ENCODE results near the gene ALDH3A1.

Gene ALDH3A1

DNA sequence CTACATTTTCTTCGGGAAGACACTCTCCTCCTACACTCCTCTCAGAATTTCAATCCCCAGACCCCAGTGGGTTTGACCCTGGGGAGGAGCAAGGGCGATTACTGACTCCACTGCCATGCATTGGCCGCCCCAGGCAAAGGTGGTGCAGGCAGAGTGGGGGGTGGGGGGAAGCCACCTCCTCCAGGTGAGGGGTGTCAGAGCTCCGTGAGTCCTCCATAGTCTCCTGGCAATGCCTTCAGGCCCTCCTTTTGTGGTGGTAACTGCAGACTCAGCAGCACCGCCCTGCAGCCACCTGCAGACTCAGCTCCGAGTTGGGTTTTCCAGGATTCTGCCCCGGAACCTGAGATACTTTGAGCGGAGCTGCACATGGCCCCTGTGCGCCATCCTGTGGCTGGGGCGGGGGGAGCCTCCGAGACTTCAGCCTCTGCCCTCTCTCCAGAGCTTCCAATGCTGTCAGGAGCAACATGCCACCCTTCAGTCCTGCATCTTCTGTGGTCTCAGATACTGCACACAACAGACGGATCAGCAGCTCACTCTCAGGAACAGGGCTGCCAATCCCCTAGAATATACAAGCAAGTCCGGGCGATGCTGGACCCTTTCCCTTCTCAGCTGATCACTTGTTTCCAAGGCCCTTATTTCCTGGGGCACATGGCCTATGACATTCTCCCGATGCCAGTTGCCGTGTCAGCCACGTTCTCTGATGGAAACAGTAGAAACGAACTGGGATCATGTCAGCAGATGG, 29.3 kb downstream of the ALDH3A1 start:
- no peak for DNase-seq

DNA sequence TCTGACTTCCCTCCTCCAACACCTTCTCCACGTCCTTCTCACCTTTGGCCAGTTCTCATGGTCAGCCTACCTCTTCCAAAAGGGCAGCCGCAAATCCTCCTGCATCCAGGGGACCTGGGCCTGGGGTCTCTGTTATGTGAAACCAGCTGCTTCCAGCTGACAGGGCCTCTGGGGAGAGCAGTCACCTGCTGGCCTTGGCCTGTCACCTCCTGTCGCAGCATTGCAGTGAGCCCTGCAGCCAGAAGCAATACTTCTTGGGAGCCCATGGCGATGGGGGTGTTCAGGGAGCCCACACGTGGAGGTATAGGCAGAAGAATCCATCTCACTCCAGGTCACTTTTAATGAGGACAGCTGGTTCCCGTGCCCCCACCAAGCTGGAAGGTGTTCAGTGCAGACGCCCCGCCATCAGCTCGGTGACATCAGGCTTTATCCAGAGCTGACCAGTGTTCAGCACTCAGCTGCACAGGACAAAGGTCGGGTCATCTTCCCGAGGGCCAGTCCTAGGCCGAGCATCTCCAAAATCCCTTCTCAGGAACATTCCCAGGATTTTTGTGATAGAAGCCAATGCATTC, 30.0 kb downstream of the ALDH3A1 start:
- DNase-seq = no peak

DNA sequence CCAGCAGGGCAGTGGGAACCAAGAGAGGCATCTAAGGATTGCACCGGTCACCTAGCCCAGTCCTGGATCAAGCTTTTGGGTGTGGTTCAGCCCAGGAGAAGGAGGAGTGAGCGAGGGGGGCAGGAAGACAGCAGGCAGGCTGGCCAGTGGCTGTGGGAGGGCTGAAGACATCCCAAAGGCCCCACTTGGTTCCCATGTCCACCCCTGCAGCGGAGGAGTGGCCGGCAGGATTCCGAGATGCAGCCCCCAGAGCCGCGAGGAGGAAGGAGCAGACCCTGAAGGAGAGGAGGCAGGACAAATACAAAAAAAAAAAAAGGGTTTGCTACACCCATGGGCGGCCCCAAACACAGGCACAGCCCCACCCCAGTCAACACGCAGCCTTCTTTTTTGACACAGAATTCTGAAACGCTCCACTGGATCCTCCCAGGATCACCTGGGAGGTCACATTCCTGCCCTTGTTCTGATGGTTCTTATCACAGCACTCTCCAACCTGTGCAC, 30.6 kb downstream of the ALDH3A1 start:
- no peak for DNase-seq

DNA sequence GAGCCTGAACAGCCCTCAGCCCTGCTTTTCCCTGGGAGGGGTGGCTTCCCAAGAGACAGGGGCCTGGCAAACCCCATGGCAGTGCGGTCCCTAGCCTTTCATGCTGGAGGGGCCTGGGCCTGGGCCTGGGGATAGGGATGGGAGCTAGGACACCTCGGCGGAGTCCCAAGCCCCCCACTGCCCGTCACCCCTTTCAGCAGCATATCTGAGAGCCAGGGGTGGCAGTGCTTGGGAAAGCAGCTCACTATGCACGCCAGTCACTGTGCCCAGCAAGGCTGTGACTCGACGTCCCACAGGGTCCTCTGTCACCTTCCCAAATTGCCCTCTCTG, 31.1 kb downstream of the ALDH3A1 start:
- DNase-seq = no peak

DNA sequence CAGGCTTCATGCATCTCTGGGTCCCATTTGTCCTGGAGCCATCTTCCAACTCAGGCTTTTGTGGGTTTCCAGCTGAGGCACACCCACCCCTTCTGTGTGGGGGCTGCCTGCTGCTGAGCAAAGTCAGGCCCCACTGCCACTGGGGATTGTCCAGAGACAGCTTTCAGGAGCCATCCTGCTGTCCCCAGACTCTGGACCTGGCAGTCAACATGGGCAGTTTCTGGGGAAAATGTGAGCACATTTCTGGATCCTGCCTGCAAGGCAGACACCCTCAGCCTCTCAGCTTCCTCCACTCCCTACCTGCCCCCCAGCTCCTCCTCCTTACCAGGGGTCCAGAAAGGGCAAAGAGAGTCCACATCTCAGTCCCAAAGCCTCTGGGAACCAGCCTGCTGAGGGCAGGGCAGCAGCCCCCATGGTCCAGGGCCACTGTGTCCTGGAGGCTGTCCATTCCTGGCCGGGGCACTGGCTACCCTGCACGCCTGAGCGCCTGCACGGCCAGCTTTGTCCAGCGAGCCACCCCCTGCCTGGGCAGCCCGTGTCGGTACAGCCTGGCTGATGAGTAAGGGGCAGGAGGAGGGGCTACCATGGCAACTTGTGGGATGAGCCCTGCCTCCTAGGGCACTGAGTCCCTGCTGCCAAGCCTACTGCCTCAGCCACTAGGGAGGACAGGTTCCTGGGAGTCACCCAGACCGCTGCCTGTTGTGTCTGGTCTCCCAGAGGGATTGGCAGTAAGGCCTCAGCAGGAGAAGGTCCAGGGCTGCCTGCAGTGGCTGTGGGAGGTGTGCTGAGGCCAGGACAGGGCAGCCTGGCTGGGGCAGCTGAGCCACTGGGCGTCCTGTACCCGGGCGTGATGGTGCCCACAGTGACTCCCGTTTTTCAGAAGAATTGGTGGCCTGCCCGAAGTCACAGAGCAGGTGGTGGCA, 31.7 kb downstream of the ALDH3A1 start, which contains the start of gene SLC47A2:
TSS of gene SLC47A2 (minus strand) at position 477 of the 923 bp plus-strand sequence. CDS start at position 448, 29 bp downstream.
- DNase-seq = no peak

DNA sequence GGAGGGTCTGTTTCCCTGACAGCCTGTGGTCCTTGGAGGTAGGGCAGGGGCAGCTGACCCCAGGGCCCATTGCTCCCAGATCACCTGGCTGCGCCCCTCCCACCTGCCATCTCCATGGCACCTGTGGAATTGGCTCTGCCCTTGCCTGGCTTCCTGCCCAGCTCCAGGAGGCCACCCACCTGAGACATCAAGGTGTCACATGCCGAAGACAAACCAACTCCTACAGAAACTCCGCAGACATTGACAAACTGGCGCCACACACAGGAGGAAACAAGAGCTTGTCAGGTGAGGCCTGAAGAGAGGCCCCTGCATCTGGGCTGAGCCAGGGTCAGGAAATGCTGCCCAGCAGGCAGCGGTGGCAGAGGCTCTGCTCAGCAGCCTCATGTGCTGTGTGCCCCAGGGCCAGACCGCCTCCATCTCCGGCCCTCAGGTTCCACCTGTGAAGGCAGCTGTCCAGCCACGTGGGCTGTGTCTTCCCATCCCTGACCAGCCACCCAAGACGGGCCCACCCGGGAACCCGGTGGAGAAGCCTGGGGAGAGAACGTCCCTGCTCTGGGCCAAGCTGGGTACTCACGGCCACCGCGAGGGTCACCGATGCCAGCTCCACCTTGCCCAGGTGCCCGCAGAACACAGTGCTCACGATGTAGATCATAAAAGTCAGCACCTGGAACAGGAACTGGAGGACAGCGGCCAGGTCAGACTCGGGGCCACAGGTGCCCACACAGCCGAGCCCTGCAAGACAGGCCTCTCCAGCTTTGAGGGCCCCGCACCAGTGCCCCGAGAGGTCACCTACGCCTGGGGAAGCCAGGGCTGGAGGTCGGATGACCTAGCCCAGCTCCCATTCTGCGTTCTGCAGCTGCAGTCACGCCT, 33.3 kb downstream of the ALDH3A1 start:
- no peak for DNase-seq

DNA sequence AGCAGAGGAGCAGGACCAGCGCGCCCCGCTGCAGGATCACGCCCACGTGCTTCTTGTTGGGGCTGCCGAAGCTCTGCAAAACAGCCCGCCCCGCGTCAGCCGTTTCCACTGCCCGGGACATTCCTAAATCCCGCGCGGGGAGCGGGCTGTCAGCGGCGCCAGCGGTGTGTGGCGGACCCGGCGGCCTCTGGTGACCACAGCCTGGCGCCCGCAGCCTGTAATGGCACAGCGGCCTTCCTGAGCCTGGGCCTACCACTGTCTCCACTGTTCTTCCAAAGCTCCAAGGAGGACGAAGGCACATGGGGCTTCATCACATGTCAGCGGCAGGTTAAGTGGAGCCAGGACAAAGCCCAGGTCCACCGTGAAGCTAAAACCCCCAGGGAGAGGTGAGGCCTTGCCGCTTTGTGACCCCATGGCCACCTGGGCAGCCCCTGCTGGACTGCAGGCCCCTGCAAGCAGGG, 34.2 kb downstream of the ALDH3A1 start:
- DNase-seq = no peak

DNA sequence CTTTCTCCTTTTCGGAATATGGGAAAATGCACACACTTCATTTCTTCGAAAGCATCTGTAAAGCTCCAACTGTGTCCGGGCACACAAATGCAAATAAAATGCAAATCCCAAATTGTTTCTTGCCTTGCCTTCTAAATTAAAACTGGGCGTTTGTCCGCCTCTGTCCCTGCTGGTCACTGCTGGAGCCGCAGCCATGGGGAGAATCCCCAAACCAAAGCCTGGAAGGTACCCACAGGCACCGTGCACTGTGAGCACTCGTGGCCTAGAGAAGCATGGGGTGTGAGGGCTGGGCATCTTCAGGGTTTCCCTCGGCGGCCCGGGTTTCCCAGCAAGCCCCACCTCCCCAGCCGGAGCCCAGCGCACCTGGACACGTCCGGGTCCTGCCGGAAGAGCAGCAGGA, 34.6 kb downstream of the ALDH3A1 start:
- DNase-seq = no peak

DNA sequence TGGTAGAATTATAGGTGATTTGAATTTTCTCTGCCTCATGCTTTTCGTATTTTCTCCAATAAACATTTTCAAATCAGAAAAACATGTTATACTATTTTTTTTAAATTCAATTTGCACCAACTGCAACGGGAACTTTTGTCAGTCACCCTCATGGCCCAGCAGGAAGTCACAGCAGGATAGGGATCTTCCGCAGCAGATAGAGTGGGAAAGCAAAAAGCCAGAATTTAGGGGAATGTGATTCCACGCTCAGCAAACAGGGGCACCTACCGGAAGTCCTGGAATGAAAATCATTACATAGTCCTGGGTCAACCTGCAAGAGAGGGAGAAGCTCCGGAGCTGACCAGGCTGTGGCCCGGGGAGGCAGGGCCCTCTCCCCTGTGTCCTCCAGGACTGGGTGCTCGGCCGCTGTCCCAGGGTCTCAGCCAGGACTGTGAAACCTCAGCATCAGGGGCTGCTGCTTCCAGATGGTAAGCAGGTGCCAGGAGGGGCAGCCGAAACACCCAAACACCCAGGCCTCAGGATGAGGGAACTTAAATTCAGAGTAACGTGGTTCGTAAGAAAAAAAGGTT, 35.6 kb downstream of the ALDH3A1 start:
- no peak for DNase-seq

DNA sequence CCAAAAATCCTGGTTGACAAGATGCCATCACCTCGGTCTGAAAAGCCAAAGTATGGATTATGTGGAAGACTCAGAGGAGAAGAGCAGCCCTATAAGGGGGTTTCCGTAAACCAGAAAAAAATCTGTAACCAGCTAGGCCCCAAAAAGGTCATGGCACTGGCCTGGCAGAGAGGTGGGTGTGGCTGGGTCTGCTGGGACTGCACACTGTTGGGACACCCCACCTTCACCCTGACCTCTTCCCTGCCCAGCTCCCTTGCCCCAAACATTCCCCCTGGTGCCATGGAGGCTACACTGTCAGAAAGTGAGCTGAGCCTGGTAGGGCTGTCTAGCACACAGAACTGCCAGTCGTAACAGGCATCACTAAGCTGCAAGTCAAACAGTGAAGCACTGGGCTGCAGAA, 38.3 kb downstream of the ALDH3A1 start:
- DNase-seq = no peak

DNA sequence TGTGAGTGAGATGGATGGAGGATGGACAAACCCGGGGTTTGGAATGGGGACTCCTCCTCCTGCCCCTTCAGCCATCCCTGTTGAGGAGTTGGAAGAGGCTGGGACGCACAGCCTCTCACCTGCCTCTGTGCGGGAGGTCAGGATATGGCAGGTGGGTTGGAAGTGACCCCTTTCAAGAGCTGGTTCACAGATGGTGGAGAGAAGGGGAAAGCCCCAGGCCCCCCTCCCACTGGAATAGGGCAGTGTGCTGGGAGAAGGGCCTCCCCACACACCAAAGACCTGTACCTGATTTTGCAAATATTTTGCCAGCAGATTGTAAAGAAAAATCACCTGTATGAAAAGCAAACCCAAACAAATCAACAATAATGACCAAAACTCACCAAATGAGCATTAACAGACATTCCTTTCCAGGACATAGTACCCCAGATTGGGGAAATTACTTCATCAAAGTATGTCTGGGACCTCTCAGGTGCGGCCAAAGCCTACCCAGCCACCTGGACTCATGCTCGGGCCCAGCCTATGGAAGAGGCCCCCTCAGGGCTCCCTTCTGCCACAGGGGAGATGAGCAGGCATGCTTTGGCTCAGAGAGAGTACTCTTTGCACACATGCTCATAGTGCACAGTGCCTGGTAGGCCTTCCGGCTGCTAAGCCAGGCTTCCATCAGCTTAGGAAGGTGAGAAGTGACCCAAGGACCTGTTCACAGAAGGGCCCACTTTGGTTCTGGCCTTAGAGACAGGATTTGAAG, 39.5 kb downstream of the ALDH3A1 start:
- DNase-seq = no peak

DNA sequence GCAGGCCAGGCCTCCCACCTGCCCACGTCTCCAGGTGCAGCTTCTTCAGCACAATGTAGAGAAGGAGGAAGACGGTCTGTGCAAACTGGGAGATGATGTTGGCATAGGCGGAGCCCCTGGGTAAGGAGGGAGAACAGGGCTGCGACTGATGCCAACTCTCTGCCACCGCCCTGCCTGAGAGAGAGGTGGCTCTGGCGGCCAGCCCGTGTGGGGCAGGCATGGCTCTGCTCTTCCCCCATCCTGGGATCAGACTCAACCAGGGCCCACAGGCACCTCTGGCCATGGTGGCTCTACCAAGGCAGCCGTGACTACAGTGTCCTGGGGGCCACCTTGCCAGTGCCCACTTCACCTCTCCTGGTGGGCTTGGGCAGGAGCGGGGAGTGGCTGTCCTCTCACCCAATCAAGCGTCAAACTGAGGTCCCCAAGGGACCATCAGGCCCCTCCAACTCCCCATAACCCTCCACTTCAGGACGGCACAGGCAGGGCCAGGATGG, 40.3 kb downstream of the ALDH3A1 start:
- no peak for DNase-seq

DNA sequence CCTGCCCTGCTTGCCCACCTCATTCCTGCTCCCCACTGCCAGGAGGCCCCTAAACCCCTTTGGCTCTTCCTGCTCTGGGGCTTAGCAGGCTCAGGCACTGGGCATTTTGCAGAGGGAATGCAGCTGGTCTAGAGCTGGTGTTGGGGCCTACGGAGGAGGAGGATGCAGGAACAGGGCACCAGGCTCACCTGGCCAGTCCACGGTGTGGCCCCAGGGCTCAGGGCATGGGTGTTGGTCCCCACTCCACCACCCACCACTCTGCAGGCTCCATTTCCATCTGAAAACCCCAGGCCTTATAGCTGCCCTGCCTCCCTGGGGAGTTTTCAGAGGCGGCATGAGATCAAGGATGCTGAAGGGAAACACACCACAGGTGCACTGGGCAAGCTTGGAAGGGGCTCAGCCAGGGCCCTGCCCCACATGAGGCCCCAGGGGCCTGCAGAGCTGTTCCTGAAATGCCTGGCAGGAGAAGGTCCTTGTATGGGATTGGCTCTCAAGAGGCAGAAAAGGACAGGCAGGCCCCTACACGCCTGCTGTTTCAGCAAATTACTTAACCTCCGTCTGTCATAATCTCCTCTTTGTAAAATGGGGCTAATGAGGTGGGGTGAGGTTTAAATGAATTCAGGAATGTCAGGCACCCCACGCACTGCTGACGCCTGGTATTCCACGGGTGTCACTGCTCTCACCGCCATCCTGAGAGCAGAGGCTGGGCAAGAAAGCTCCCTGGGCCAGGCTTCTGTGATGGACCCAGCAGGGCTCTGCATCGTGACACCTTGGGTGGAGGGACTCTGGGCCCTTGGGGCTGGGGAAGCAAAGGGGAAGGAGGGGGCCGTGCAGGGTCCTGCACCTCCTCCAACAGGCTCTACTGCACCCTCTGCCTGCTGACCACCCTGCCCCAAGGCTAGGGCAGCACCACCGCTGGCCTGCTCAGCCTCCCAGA, 41.0 kb downstream of the ALDH3A1 start:
- DNase-seq = no peak

DNA sequence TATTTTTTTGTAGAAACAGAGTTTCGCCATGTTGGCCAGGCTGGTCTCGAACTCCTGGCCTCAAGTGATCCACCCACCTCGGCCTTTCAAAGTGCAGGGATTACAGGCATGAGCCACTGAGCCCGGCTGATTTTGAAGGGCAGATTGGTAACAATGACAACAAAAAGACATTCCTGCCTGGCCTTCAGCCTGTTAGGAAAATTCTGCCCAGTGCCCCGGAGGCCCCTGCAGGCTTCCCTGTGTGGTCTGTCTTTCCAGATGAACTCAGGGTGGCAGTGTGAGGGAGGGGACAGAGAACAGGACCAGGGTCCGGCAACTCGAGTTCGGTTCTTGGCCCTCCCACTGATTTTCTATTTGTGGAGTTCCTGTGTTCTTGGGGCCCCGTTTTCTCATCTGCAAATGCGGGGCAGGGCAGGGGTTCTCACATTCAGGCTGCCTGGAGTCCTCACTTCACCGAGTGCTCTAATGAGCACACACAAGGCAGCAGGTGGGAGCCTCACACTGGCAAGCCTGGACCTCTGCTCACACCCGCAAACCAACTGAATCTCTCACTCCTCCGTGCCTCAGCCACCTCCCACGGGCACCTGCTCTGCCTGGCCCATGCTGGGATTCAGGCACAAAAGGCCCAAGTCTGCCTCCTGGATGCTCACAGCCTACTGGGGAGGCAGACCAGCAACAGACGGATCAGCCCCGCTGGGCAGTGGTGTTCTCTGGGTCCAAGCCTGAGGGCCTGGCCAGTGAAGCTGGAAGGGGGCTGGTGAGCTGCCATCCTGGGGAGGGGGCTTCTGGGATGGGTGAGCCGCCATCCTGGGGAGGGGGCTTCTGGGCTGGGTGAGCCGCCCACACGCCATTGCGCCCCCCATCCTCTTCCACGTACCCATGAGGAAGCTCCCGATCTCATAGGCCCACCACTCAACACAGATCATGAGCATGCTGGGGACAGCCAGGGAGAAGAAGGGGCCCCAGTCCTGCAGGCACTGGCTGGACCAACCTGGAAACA, 42.0 kb downstream of the ALDH3A1 start:
- DNase-seq = no peak

DNA sequence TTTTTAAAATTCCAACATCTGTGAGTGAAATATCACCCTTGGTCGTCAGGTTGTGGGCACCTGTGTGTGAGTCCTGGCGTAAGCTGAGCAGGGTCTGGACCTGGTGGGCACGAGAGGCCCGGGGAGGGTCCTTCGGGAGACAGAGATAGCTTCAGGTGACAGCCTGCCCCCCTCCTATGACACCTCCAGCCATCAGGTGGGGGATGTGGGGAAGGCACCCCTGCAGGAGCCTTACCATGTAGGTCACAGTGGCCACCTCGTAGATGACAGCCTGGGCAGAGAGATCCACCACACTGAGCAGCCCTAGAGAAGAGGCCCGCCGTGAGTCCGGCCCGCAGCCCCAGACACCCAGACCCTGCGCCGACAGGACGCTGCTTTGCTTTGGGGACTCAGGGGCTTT, 42.9 kb downstream of the ALDH3A1 start:
- DNase-seq = no peak

DNA sequence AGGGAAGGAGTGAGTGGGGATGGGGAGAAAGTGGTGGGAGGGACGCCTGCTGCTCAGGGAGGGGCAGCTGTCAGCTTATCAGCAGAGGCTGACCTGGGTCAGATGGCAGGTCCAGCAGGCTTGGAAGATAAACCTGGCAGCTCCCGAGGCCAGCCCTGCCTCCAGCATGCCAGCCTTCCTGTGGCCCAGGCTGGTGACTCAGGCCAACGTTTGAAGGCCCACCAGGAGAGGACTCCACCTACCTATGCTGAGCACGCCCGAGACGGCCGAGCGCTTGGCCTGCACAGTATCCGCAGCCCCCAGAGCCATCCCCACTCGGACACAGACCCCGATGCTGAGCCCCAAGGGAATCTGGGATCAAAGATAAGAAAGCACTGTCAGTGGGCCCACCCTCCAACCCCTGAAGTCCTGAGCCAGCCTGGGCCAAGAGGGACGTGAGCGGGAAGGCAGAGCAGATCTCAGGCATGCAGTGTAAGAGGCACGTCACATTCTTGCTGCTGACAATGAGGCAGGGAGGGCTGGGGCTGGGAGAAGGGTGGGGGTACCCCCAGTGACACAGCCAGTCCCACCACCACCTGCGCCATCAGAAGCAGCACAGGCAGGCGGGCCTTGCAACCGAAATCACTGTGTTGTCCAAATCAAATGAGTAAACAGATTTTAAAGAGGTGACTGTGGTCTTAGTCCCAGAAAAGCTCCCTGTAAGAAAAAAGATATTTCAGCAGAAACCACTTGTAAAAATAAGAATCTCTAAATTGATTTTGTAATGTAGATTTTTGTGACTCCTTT, 44.1 kb downstream of the ALDH3A1 start:
- no peak for DNase-seq

DNA sequence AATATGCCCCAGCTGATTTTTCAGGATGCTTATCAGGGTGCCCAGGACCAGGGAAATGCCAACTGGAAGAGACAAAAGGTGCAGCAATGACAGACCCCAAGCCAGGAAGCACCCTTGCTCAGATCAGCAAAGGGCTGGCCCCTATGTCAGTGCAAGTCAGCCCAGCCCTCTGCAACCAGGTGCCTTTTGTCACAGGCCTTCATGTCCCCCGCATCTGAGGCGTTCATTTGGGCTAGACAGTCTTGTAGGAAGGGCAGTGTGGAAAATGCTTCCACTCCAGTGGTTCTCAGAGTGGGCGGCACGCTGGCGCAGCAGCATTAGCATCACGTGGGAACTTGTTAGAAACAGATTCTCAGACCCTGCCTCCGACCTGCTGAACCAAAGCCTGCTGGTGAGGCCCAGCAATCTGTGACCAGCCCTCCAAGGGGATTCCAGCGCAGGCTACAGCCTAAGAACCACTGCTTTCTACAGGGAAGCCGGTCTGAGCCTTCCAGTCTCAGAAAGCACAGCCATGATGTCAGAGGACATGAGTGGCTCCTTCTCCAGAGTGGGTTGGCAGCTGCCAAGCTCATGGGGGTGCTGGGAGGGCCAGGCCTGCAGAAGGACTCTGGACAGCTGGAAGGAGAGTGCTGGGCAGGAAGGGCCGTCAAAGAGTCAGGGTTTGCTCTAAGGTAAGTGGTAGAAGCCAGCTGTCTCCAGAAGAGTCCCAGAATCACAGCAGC, 44.8 kb downstream of the ALDH3A1 start:
- DNase-seq = no peak

All from AML-193 (cell line).